ENCODE results near the gene CYP2U1.

The CYP2U1 gene

GRCh38 chr4:107987916-107988762 is 56.8 kb downstream of the CYP2U1 start:
- no peak for DNase-seq

- DNase-seq: no peak
Measured at GRCh38 chr4:107988763-107989035, 57.4 kb downstream of the CYP2U1 start.

- DNase-seq: no peak
Measured at GRCh38 chr4:107989162-107989536, 57.8 kb downstream of the CYP2U1 start.

GRCh38 chr4:107989537-107990386 is 58.4 kb downstream of the CYP2U1 start, which contains the start of gene HADH:
TSS of gene HADH (plus strand) at chr4:107989889. CDS start at chr4:107989933, 44 bp downstream.
- DNase-seq: peak; percentile 94

GRCh38 chr4:107991945-107992630 is 60.7 kb downstream of the CYP2U1 start:
- no peak for DNase-seq

GRCh38 chr4:107993969-107994368 is 62.6 kb downstream of the CYP2U1 start:
- DNase-seq: no peak

GRCh38 chr4:107994894-107995293 is 63.5 kb downstream of the CYP2U1 start:
- no peak for DNase-seq

GRCh38 chr4:107996949-107997788 is 65.8 kb downstream of the CYP2U1 start:
- no peak for DNase-seq

- DNase-seq: no peak
Measured at GRCh38 chr4:107997794-107998193, 66.4 kb downstream of the CYP2U1 start.

GRCh38 chr4:107999932-108000539 is 68.7 kb downstream of the CYP2U1 start:
- DNase-seq: no peak

GRCh38 chr4:108001540-108002135 is 70.3 kb downstream of the CYP2U1 start:
- DNase-seq: no peak
